ENCODE results near the gene ITM2B. TPM values are rescaled to one million over a fixed set of nuclear protein-coding genes. Genes with fewer than 3 reads are reported as not detected.

ITM2B gene
- total and polyA plus RNA-seq, 3 donors from 2014 or later, result 330 to 588 (median 351) TPM

- Histone ChIP-seq H3K9me3 (no peaks in the 10 kb centered on the region), H3K36me3 (ENCODE audit: low read depth, missing control alignments) (no peaks in the 10 kb centered on the region), H3K27me3 (no peaks in the 10 kb centered on the region), H3K4me3 (no peak overlapping the region), H3K4me1 (no peaks in the 10 kb centered on the region), H3K27ac (no peak overlapping the region)
- intact Hi-C loops (cut with DNase I; ENCODE audit: low total_unique reads), result no loop called here
- no peak for TF ChIP-seq POLR2A (IDR thresholded peaks at IDR 0.05)
- TF ChIP-seq, protein P1, sequence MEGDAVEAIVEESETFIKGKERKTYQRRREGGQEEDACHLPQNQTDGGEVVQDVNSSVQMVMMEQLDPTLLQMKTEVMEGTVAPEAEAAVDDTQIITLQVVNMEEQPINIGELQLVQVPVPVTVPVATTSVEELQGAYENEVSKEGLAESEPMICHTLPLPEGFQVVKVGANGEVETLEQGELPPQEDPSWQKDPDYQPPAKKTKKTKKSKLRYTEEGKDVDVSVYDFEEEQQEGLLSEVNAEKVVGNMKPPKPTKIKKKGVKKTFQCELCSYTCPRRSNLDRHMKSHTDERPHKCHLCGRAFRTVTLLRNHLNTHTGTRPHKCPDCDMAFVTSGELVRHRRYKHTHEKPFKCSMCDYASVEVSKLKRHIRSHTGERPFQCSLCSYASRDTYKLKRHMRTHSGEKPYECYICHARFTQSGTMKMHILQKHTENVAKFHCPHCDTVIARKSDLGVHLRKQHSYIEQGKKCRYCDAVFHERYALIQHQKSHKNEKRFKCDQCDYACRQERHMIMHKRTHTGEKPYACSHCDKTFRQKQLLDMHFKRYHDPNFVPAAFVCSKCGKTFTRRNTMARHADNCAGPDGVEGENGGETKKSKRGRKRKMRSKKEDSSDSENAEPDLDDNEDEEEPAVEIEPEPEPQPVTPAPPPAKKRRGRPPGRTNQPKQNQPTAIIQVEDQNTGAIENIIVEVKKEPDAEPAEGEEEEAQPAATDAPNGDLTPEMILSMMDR (IDR thresholded peaks at IDR 0.05), result no peak
- 82 to 93% methylated on average over 2 of the region's 2 CpGs for WGBS, 2 donors
- DNase-seq, result no peak
Observed at GRCh38 chr13:48296528-48296927, 63.5 kb downstream of the ITM2B start.

- Histone ChIP-seq H3K27me3 (no peaks in the 10 kb centered on the region), H3K27ac (no peak overlapping the region), H3K36me3 (ENCODE audit: low read depth, missing control alignments) (no peaks in the 10 kb centered on the region), H3K4me3 (no peak overlapping the region), H3K4me1 (no peaks in the 10 kb centered on the region), H3K9me3 (no peaks in the 10 kb centered on the region)
- TF ChIP-seq, protein P1 (IDR thresholded peaks at IDR 0.05), result no peak
- TF ChIP-seq POLR2A (IDR thresholded peaks at IDR 0.05), result no peak
- intact Hi-C loops (cut with DNase I; ENCODE audit: low total_unique reads), result no loop called here
- WGBS, 2 donors, result 79 to 82% methylated on average over 4 of the region's 4 CpGs
- no peak for DNase-seq
Observed at GRCh38 chr13:48297131-48297786, 64.3 kb downstream of the ITM2B start.

GRCh38 chr13:48299591-48299990 is 66.6 kb downstream of the ITM2B start:
- Histone ChIP-seq H3K27ac (no peak overlapping the region), H3K36me3 (ENCODE audit: low read depth, missing control alignments) (no peaks in the 10 kb centered on the region), H3K4me3 (no peak overlapping the region), H3K4me1 (no peaks in the 10 kb centered on the region), H3K9me3 (no peaks in the 10 kb centered on the region), H3K27me3 (no peaks in the 10 kb centered on the region)
- WGBS, 2 donors, result 84 to 88% methylated on average over 2 of the region's 2 CpGs
- intact Hi-C loops (cut with DNase I; ENCODE audit: low total_unique reads), result no loop called here
- no peak for DNase-seq
- TF ChIP-seq, protein P1 (IDR thresholded peaks at IDR 0.05), result no peak
- no peak for TF ChIP-seq POLR2A (IDR thresholded peaks at IDR 0.05)

DNA sequence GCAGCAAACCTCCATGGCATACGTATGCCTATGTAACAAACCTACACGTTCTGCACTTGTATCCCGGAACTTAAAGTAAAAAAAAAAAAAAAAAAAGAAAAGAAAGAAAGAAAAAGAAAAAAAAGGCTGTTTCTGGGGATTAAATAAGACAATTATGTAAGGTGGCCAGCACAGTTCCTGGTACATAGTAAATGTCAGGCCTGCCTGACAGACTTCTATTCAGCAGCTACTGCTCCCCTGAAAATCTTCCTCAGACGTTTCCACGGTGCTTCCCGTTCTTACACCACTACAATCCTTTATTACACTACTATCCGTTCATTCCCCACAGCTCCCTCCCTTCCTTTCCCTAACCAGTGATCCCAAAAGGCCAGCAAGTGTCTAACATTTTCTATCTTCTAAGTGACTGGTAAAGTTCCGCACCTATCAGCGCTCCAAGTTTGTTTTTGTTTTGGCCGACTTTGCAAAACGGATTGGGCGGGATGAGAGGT is 69.9 kb downstream of the ITM2B start:
- 7 to 11% methylated on average over 12 of the region's 12 CpGs for WGBS, 2 donors
- Histone ChIP-seq H3K36me3 (ENCODE audit: low read depth, missing control alignments) (no peaks in the 10 kb centered on the region), H3K4me3 (peak overlapping the region; percentile 94 to 96), H3K27me3 (no peaks in the 10 kb centered on the region), H3K4me1 (peaks cover 18% of the 10 kb centered on the region), H3K27ac (peak overlapping the region; percentile 99 to 100), H3K9me3 (no peaks in the 10 kb centered on the region)
- TF ChIP-seq, protein P1 (IDR thresholded peaks at IDR 0.05), result no peak
- no peak for TF ChIP-seq POLR2A (IDR thresholded peaks at IDR 0.05)
- intact Hi-C loops (cut with DNase I; ENCODE audit: low total_unique reads), result no loop called here
- no peak for DNase-seq
